Muscle of leg (tissue), 16 donors: Measurements from ENCODE around the gene AKR1C2. TPM values are rescaled to one million over a fixed set of nuclear protein-coding genes. Genes with fewer than 3 reads are reported as not detected.
"Not testable (repeated sequence)": the region's sequence is repeated elsewhere in the genome, so short reads cannot be mapped to it uniquely, and the experiment has no call there.

Experiments used
- DNase-seq: peaks from one replicate; pipeline ENCODE4 v3.0.0; 2013
- H3K27ac ChIP-seq: one replicate; pipeline ENCODE4 v1.5.1; 2013; ENCODE audit warnings: mild to moderate bottlenecking, low read length, control low read depth
- H3K27me3 ChIP-seq: one replicate; pipeline ENCODE4 v1.6.1; 2013; ENCODE audit warnings: low read length; ENCODE audit not compliant: control insufficient read depth, insufficient read depth
- H3K36me3 ChIP-seq: one replicate; pipeline ENCODE4 v1.6.1; 2013; ENCODE audit warnings: low read length; ENCODE audit not compliant: control insufficient read depth, insufficient read depth
- H3K4me1 ChIP-seq: one replicate; pipeline ENCODE4 v1.6.1; 2013; ENCODE audit warnings: low read length; ENCODE audit not compliant: control insufficient read depth, insufficient read depth
- H3K4me3 ChIP-seq: one replicate; pipeline ENCODE4 v1.5.1; 2013; ENCODE audit warnings: low read length, control low read depth
- H3K9me3 ChIP-seq: replicated peaks from 2 replicates; pipeline ENCODE4 v1.6.1; 2013; ENCODE audit warnings: low read depth, low read length; ENCODE audit not compliant: control insufficient read depth
- WGBS: methylation state at CpG from one replicate; pipeline ENCODE4 v1.1.5; 2013; ENCODE audit warnings: missing lambda C conversion rate; ENCODE audit not compliant: insufficient coverage; 5-methylcytosine and 5-hydroxymethylcytosine counted together
- long read RNA-seq, 11 donors: transcript quantifications; one replicate each; lab custom pipeline, GENCODE V29; 2026
- polyA plus RNA-seq, 8 donors: library from polyadenylated mRNA; unstranded; fragments of 120-200 nt; gene quantifications; one replicate each; pipeline versions ENCODE4 v1.2.1 to v1.2.3, GENCODE V29; 2013; ENCODE audit warnings: inconsistent platforms in 1 of 8, low replicate concordance in 1 of 8; ENCODE audit not compliant: insufficient read length in 8 of 8, insufficient read depth in 1 of 8
- total RNA-seq: library from RNA; stranded (reverse); fragments of 120-200 nt; gene quantifications from one replicate; pipeline ENCODE4 v1.2.4, GENCODE V29; 2013

AKR1C2 gene
- 10.9 TPM for total RNA-seq
- 10 to 100 TPM in 7 of 8 donors, 1 to 10 TPM in 1; 9.2 to 14.4 (median 12.1) TPM for polyA plus RNA-seq
- long read RNA-seq, donor 1, partial matches to known transcripts: 0 of 1 reads
- long read RNA-seq, donor 1, other reads (novel, unspliced or antisense): 0 of 1 reads
- long read RNA-seq, donor 2, partial matches to known transcripts: 0 of 3 reads
- long read RNA-seq, donor 2, other reads (novel, unspliced or antisense): 0 of 3 reads
- long read RNA-seq, donor 3, partial matches to known transcripts: 0 of 1 reads
- long read RNA-seq, donor 3, other reads (novel, unspliced or antisense): 0 of 1 reads
- long read RNA-seq, donor 4, transcript AKR1C2-201 (9 exons, 3,756 nt): major isoform, 7 of 9 reads
- long read RNA-seq, donor 4, partial matches to known transcripts: 0 of 9 reads
- long read RNA-seq, donor 4, other reads (novel, unspliced or antisense): 0 of 9 reads
- long read RNA-seq, donor 5, partial matches to known transcripts: 0 of 5 reads
- long read RNA-seq, donor 5, other reads (novel, unspliced or antisense): 0 of 5 reads
- long read RNA-seq, donor 6, transcript AKR1C2-201 (9 exons, 3,756 nt): major isoform, 6 of 7 reads
- long read RNA-seq, donor 6, partial matches to known transcripts: 0 of 7 reads
- long read RNA-seq, donor 6, other reads (novel, unspliced or antisense): 0 of 7 reads
- long read RNA-seq, donor 7, transcript AKR1C2-201 (9 exons, 3,756 nt): major isoform, 5 of 5 reads
- long read RNA-seq, donor 7, partial matches to known transcripts: 0 of 5 reads
- long read RNA-seq, donor 7, other reads (novel, unspliced or antisense): 0 of 5 reads
- long read RNA-seq, donor 8: 0 reads
- long read RNA-seq, donor 9, partial matches to known transcripts: 0 of 2 reads
- long read RNA-seq, donor 9, other reads (novel, unspliced or antisense): 0 of 2 reads
- long read RNA-seq, donor 10, transcript AKR1C2-201 (9 exons, 3,756 nt): major isoform, 8 of 8 reads
- long read RNA-seq, donor 10, partial matches to known transcripts: 0 of 8 reads
- long read RNA-seq, donor 10, other reads (novel, unspliced or antisense): 0 of 8 reads
- long read RNA-seq, donor 11, partial matches to known transcripts: 0 of 4 reads
- long read RNA-seq, donor 11, other reads (novel, unspliced or antisense): 0 of 4 reads

GRCh38 chr10:5003127-5004029 lies at the start of gene AKR1C2:
TSS of gene AKR1C2 (minus strand) at chr10:5003857. CDS start at chr10:5003835, 22 bp downstream.
- not testable (repeated sequence) for H3K36me3 ChIP-seq, H3K4me1 ChIP-seq, H3K9me3 ChIP-seq, H3K27ac ChIP-seq, H3K27me3 ChIP-seq
- no CpG with 5 or more reads among the region's 10 CpGs for WGBS
- peak within 1 kb of the TSS; percentile 10 for H3K4me3 ChIP-seq
- peak; percentile 23 for DNase-seq

- not testable (repeated sequence) for H3K36me3 ChIP-seq, H3K4me3 ChIP-seq
- WGBS: 95% methylated on average over 15 of the region's 16 CpGs
These were observed 49.4 kb upstream of the AKR1C2 start for GRCh38 chr10:5052951-5053500.

GRCh38 chr10:5047912-5048628 lies 44.4 kb upstream of the AKR1C2 start:
- Histone ChIP-seq H3K27ac (no peak overlapping the region), H3K36me3 (no peaks in the 10 kb centered on the region), H3K9me3 (no peaks in the 10 kb centered on the region), H3K27me3 (no peaks in the 10 kb centered on the region), H3K4me1 (no peaks in the 10 kb centered on the region), H3K4me3 (no peak overlapping the region)
- no peak for DNase-seq
- no CpG with 5 or more reads among the region's 1 CpG for WGBS

More at GRCh38 chr10:5052951-5053500, 49.4 kb upstream of the AKR1C2 start:
- H3K9me3 ChIP-seq, H3K27ac ChIP-seq, H3K27me3 ChIP-seq, H3K4me1 ChIP-seq, DNase-seq: not testable (repeated sequence)

- H3K27ac ChIP-seq, DNase-seq, H3K4me1 ChIP-seq, H3K27me3 ChIP-seq, H3K9me3 ChIP-seq, H3K36me3 ChIP-seq, H3K4me3 ChIP-seq: not testable (repeated sequence)
- 75% methylated on average over 2 of the region's 5 CpGs for WGBS
These were observed 43.4 kb upstream of the AKR1C2 start for GRCh38 chr10:5047055-5047454.

- no peaks in the 10 kb centered on the region for H3K4me1 ChIP-seq
- no CpG with 5 or more reads among the region's 6 CpGs for WGBS
- no peak for DNase-seq
These were observed 42.8 kb upstream of the AKR1C2 start for GRCh38 chr10:5046410-5046809.

GRCh38 chr10:5045095-5045494 lies 41.4 kb upstream of the AKR1C2 start:
- no peaks in the 10 kb centered on the region for H3K4me1 ChIP-seq
- H3K9me3 ChIP-seq: no peaks in the 10 kb centered on the region
- H3K36me3 ChIP-seq: no peaks in the 10 kb centered on the region
- H3K27ac ChIP-seq: no peak overlapping the region
- 72% methylated on average over 6 of the region's 9 CpGs for WGBS
- no peak overlapping the region for H3K4me3 ChIP-seq
- H3K27me3 ChIP-seq: no peaks in the 10 kb centered on the region
- no peak for DNase-seq

More at GRCh38 chr10:5046410-5046809, 42.8 kb upstream of the AKR1C2 start:
- Histone ChIP-seq H3K36me3 (no peaks in the 10 kb centered on the region), H3K4me3 (no peak overlapping the region), H3K27me3 (no peaks in the 10 kb centered on the region), H3K27ac (no peak overlapping the region), H3K9me3 (no peaks in the 10 kb centered on the region)

GRCh38 chr10:5043716-5044115 lies 40.1 kb upstream of the AKR1C2 start:
- DNase-seq: no peak
- no peak overlapping the region for H3K27ac ChIP-seq

GRCh38 chr10:5042922-5043321 lies 39.3 kb upstream of the AKR1C2 start:
- no peak for DNase-seq
- no peaks in the 10 kb centered on the region for H3K27me3 ChIP-seq
- no peaks in the 10 kb centered on the region for H3K9me3 ChIP-seq
- H3K27ac ChIP-seq: no peak overlapping the region
- H3K4me1 ChIP-seq: no peaks in the 10 kb centered on the region
- no peaks in the 10 kb centered on the region for H3K36me3 ChIP-seq
- H3K4me3 ChIP-seq: no peak overlapping the region
- WGBS: 43% methylated on average over 4 of the region's 4 CpGs

More at GRCh38 chr10:5043716-5044115, 40.1 kb upstream of the AKR1C2 start:
- no peaks in the 10 kb centered on the region for H3K36me3 ChIP-seq
- 67% methylated on average over 1 of the region's 1 CpG for WGBS
- H3K4me3 ChIP-seq: no peak overlapping the region
- H3K9me3 ChIP-seq: no peaks in the 10 kb centered on the region
- no peaks in the 10 kb centered on the region for H3K27me3 ChIP-seq
- no peaks in the 10 kb centered on the region for H3K4me1 ChIP-seq
